SU-DHL-6 (cell line): ENCODE results near the gene REEP3.

Experiments used
- H2AFZ ChIP-seq: fragments of 200-600 bp; sonication (generic); 2 replicates; pipeline ENCODE4 v1.6.1; 2014; ENCODE audit warnings: low read depth, mild to moderate bottlenecking, moderate library complexity, mixed read lengths, antibody characterized with exemption, low read length; ENCODE audit not compliant: severe bottlenecking
- H3F3A ChIP-seq: fragments of 200-600 bp; shearing (Covaris generic); 2 replicates; pipeline ENCODE4 v1.6.0; 2016; ENCODE audit warnings: antibody characterized with exemption, mild to moderate bottlenecking; ENCODE audit not compliant: insufficient read depth
- H3K27ac ChIP-seq: fragments of 200-600 bp; sonication (generic); 2 replicates; pipeline ENCODE4 v1.5.1; 2016; ENCODE audit warnings: low read depth, mild to moderate bottlenecking, low read length, moderate library complexity, mixed read lengths
- H3K27me3 ChIP-seq: fragments of 200-600 bp; sonication (generic), shearing (Covaris generic); 2 replicates; pipeline ENCODE4 v1.6.0; 2014; ENCODE audit warnings: mild to moderate bottlenecking, low read length
- H3K36me3 ChIP-seq: fragments of 200-600 bp; sonication (generic); 2 replicates; pipeline ENCODE4 v1.6.1; 2014; ENCODE audit warnings: mild to moderate bottlenecking, low read length, mixed read lengths
- H3K4me2 ChIP-seq: fragments of 300-600, 200-600 bp; shearing (Covaris generic), sonication (generic); 2 replicates; pipeline ENCODE4 v1.6.0; 2014; ENCODE audit warnings: low read length, low read depth, mild to moderate bottlenecking; ENCODE audit not compliant: poor library complexity, severe bottlenecking
- H3K4me3 ChIP-seq: fragments of 200-600 bp; sonication (generic); 2 replicates; pipeline ENCODE4 v1.5.1; 2014; ENCODE audit warnings: antibody characterized with exemption, low read length, mild to moderate bottlenecking, mixed read lengths; ENCODE audit not compliant: insufficient read depth, poor library complexity, severe bottlenecking
- H3K79me2 ChIP-seq: fragments of 200-600 bp; sonication (generic); 2 replicates; pipeline ENCODE4 v1.6.1; 2014; ENCODE audit warnings: mild to moderate bottlenecking, low read length, moderate library complexity; ENCODE audit not compliant: insufficient read depth
- H3K9ac ChIP-seq: fragments of 200-600 bp; sonication (generic); 2 replicates; pipeline ENCODE4 v1.7.0; 2014; ENCODE audit warnings: mild to moderate bottlenecking, low read length
- H3K9me2 ChIP-seq: fragments of 200-600 bp; sonication (generic); replicated peaks from 2 replicates; pipeline ENCODE4 v1.6.1; 2014; ENCODE audit warnings: low read length; ENCODE audit not compliant: insufficient read depth
- H3K9me3 ChIP-seq: fragments of 200-600 bp; sonication (generic); 2 replicates; pipeline ENCODE4 v1.6.1; 2014; ENCODE audit warnings: low read length, mixed read lengths; ENCODE audit not compliant: insufficient read depth
- H4K20me1 ChIP-seq: fragments of 200-600 bp; sonication (generic); 2 replicates; pipeline ENCODE4 v1.6.1; 2014; ENCODE audit warnings: low read depth, mild to moderate bottlenecking, antibody characterized with exemption, low read length, moderate library complexity, mixed read lengths
- EZH2phosphoT487 ChIP-seq: fragments of 200-600 bp; sonication (generic), shearing (Covaris generic); conservative IDR thresholded peaks from 2 replicates; pipeline ENCODE4 v1.6.1; 2018; ENCODE audit warnings: mild to moderate bottlenecking, antibody characterized with exemption, low read length, moderate library complexity, mixed read lengths
- TF ChIP-seq, protein P1 (sequence below): fragments of 200-600 bp; sonication (generic); IDR thresholded peaks from one replicate; pipeline ENCODE4 v1.5.1; 2017; ENCODE audit warnings: antibody characterized with exemption, mild to moderate bottlenecking, low read length, moderate library complexity; ENCODE audit not compliant: insufficient read depth, poor library complexity, severe bottlenecking

The REEP3 gene

GRCh38 chr10:63667596-63668480 lies 146.6 kb downstream of the REEP3 start:
- H3K27ac ChIP-seq: no peak overlapping the region
- H3K9me3 ChIP-seq: no peaks in the 10 kb centered on the region
- no peak overlapping the region for H3K4me3 ChIP-seq
- H3F3A ChIP-seq: no peaks in the 10 kb centered on the region
- no peaks in the 10 kb centered on the region for H3K79me2 ChIP-seq
- H4K20me1 ChIP-seq: no peaks in the 10 kb centered on the region
- H3K9me2 ChIP-seq: no peaks in the 10 kb centered on the region
- H3K9ac ChIP-seq: no peak overlapping the region
- H3K4me2 ChIP-seq: no peak overlapping the region
- no peak for TF ChIP-seq EZH2phosphoT487
- TF ChIP-seq, protein P1, sequence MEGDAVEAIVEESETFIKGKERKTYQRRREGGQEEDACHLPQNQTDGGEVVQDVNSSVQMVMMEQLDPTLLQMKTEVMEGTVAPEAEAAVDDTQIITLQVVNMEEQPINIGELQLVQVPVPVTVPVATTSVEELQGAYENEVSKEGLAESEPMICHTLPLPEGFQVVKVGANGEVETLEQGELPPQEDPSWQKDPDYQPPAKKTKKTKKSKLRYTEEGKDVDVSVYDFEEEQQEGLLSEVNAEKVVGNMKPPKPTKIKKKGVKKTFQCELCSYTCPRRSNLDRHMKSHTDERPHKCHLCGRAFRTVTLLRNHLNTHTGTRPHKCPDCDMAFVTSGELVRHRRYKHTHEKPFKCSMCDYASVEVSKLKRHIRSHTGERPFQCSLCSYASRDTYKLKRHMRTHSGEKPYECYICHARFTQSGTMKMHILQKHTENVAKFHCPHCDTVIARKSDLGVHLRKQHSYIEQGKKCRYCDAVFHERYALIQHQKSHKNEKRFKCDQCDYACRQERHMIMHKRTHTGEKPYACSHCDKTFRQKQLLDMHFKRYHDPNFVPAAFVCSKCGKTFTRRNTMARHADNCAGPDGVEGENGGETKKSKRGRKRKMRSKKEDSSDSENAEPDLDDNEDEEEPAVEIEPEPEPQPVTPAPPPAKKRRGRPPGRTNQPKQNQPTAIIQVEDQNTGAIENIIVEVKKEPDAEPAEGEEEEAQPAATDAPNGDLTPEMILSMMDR: no peak
- H2AFZ ChIP-seq: no peak overlapping the region
- no peaks in the 10 kb centered on the region for H3K36me3 ChIP-seq
- H3K27me3 ChIP-seq: no peaks in the 10 kb centered on the region

GRCh38 chr10:63670291-63670898 lies 149.2 kb downstream of the REEP3 start:
- H3K27me3 ChIP-seq: no peaks in the 10 kb centered on the region
- no peaks in the 10 kb centered on the region for H3F3A ChIP-seq
- no peaks in the 10 kb centered on the region for H3K36me3 ChIP-seq
- no peak overlapping the region for H2AFZ ChIP-seq
- no peak overlapping the region for H3K9ac ChIP-seq
- no peak overlapping the region for H3K27ac ChIP-seq
- TF ChIP-seq EZH2phosphoT487: no peak
- TF ChIP-seq, protein P1: no peak
- no peaks in the 10 kb centered on the region for H3K79me2 ChIP-seq
- H3K4me3 ChIP-seq: no peak overlapping the region
- H3K9me2 ChIP-seq: no peaks in the 10 kb centered on the region
- H3K9me3 ChIP-seq: no peaks in the 10 kb centered on the region
- H4K20me1 ChIP-seq: no peaks in the 10 kb centered on the region
- no peak overlapping the region for H3K4me2 ChIP-seq

- Histone ChIP-seq H3K27ac (no peak overlapping the region), H3K4me2 (no peak overlapping the region)
Observed at GRCh38 chr10:63671317-63671937, 150.2 kb downstream of the REEP3 start.

More at GRCh38 chr10:63671317-63671937, 150.2 kb downstream of the REEP3 start:
- TF ChIP-seq, protein P1: no peak
- TF ChIP-seq EZH2phosphoT487: no peak
- Histone ChIP-seq H3K9ac (no peak overlapping the region), H3K27me3 (no peaks in the 10 kb centered on the region), H4K20me1 (no peaks in the 10 kb centered on the region), H3K9me3 (no peaks in the 10 kb centered on the region), H2AFZ (no peak overlapping the region), H3K36me3 (no peaks in the 10 kb centered on the region), H3K4me3 (no peak overlapping the region), H3K9me2 (no peaks in the 10 kb centered on the region), H3K79me2 (no peaks in the 10 kb centered on the region), H3F3A (no peaks in the 10 kb centered on the region)
